ENCODE data around the gene LMX1B.
A peak's percentile ranks its signal among the peaks of the same experiment; 100 is the strongest.

Gene LMX1B

DNA sequence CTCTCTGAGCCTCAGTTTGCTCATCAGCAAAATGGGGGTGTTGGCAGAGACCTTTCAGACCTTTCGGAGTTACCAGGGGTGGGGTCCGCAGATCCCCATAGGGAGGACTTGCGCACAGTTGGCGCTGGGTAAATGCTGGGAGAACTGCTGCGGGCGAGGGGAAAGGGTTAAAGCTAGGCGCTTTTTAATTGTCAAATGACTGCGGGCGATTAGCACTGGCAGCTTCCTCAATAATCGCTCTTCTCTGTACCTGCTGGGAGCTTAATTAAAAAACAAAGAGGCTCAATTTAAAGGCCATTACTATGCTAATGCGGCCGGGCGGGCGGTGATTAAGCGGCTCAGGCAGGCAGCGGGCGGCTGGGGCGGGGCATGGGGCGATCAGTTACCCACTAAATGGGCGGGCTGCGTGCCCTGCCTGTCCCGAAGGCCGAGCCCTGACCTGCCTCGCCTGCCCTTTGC lies 63.0 kb downstream of the LMX1B start:
- DNase-seq (ENCODE audit: low read depth, low spot score): no peak

DNA sequence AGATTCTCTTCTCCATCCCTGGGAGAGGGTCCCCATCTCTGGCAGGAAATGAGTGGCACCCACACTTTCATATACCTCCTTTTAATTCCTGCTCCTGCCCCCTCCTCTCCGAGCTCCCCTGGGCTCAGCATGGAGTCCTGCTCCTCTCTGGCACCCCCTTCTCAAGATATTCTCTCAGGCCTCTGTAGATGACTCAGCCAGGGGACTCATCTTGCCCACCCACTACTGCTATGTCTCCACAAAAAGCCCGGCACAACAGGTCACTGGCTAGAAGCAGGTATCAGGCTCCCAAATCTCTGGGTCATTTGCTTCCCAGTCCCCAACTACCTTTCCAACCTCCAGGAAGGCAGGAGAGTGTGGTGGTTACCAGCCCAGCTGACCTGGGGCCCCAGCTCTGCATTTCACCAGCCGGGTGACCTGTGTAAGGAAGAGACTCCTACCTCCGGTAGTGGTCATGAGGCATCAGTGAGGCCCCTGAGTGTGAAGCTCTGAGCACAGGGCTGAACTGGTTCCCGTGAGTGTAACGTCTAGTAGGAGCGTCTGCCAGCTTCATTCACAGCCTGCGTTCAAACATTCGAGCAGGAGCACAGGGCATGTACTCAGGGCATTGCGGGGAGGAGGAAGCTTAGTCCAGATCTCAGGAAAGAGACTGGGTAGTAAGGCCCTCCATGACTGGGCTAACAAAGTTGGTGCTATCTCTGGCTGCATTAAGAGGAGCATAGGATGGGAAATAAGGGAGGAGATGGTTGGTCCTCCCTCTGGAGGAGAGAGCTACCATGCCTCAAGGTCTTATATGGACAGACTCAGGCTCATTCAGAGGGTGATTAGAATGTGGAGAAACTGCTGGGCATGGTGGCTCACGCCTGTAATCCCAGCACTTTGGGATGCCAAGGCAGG lies 63.7 kb downstream of the LMX1B start:
- no peak for DNase-seq (ENCODE audit: low read depth, low spot score)

GRCh38 chr9:126678989-126679388 lies 65.3 kb downstream of the LMX1B start:
- no peak for DNase-seq (ENCODE audit: low read depth, low spot score)

DNA sequence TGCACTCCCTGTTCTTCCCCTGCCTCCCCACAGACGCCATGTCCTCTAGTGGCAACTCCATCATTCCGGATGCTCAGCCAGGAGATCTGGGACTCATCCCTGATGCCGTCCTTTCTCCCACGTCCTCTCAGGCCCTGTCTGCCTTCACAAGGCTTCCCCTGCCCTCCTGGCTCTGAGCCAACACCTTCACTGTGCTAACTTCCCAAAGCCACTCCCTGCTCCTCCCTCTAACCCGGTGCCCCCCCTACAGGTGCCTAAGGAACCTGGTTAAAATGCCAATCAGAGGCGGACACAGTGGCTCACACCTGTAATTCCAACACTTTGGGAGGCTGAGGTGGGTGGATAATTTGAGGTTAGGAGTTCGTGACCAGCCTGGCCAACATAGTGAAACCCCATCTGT lies 67.6 kb downstream of the LMX1B start:
- no peak for DNase-seq (ENCODE audit: low read depth, low spot score)

DNA sequence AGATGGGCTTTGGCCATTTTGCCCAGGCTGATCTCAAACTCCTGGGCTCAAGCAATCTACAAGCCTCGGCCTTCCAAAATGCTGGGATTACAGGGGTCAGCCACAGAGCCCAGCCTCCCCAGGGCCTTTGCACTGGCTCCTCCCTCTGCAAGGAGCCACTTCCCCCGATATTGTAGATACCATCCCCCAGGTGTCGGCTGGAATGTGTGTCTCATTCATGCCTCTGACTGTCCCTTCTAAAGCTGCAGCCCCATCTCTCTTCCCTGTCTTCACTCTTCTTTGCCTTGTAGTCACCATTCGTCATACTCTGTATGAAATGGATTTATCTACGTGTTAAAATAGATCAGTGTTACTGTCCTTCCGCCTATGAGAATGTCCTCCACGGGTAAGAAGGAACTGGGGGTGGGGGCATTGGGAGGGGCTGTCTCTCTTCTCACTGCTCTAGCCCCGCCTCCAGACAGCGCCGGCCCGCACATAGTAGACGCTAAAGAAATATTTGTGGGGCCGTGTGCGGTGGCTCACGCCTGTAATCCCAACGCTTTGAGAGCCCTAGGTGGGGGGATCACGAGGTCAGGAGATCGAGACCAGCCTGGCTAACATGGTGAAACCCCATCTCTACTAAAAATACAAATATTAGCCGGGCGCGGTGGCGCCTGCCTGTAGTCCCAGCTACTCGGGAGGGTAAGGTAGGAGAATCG lies 68.5 kb downstream of the LMX1B start:
- no peak for DNase-seq (ENCODE audit: low read depth, low spot score)

GRCh38 chr9:126682928-126683697 lies 69.4 kb downstream of the LMX1B start:
- no peak for DNase-seq (ENCODE audit: low read depth, low spot score)

DNA sequence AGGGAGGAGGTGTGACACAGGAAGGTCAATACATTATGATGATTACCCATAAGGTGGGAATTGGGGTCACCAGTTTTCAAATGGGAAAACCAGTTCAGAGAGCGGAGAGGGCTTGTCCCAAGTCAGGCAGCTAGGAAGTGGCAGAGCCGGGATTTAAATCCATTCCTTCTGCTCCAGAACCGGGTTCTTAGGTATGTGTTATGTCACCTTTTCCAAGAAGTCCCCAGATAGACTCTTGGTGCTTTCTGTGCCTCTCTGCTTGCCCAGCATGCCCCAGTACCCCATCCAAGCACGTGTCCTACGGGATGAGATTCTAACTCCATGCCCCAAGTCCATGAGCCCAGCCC lies 69.9 kb downstream of the LMX1B start:
- DNase-seq (ENCODE audit: low read depth, low spot score): no peak

DNA sequence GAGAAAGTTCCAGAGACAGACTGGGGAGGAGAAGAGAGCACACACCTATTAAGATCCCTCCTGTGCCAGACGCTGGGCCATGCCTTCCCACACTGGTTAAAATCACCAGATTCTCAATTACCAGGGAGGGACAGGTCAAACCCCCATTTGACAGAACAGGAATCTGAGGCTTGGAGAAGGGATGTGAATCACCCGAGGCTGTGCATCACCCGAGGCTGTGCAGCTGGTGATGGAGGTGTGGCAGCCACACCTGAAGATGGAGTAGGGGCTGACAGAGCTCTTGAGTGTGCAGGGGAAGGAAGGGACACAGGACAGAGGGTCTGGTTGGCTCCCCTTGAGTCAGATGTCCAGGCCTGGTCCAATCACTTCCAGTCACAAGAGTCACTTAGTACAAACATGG lies 70.6 kb downstream of the LMX1B start:
- no peak for DNase-seq (ENCODE audit: low read depth, low spot score)

GRCh38 chr9:126684965-126685465 lies 71.3 kb downstream of the LMX1B start:
- no peak for DNase-seq (ENCODE audit: low read depth, low spot score)

GRCh38 chr9:126687930-126688461 lies 74.3 kb downstream of the LMX1B start:
- no peak for DNase-seq (ENCODE audit: low read depth, low spot score)

GRCh38 chr9:126688617-126689016 lies 74.9 kb downstream of the LMX1B start:
- DNase-seq (ENCODE audit: low read depth, low spot score): no peak

- DNase-seq (ENCODE audit: low read depth, low spot score): no peak
These were observed 75.5 kb downstream of the LMX1B start for GRCh38 chr9:126689027-126689825.

- DNase-seq (ENCODE audit: low read depth, low spot score): peak; percentile 18
These were observed 76.8 kb downstream of the LMX1B start for GRCh38 chr9:126690431-126691051.

DNA sequence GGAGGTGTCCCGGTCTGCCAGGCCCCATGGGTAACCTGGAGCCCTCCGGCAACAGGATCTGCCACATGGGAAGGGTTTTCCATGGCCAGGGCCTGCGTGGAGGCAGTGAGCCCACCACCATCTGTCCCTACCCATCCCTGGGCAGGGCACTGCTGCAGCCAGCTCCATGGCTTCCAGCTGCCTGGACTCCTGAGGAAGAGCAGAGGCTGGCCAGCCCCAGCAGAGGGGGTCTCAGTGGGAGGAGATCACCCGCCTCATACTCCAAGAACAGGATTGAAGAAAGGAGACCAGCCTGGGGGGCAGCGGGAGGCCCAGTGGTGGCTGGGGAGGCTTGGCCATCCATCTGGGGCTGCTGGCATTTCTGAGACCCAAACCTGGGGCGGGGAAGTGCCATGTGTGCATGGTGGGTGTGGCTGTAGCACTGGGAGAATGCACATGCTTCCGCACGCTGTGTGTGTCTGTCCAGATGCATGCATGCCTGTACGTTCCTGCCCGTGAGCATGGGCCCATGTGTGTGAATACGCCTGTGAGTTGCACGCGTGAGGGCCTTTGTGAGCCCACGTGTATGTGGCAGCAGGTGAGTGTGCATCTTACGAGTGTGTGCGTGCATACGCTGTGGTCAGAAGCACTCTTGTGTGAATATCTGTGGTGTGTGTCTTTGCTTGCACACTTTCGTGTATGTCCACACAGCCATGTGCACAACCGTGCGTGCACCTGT lies 78.5 kb downstream of the LMX1B start:
- no peak for DNase-seq (ENCODE audit: low read depth, low spot score)

DNA sequence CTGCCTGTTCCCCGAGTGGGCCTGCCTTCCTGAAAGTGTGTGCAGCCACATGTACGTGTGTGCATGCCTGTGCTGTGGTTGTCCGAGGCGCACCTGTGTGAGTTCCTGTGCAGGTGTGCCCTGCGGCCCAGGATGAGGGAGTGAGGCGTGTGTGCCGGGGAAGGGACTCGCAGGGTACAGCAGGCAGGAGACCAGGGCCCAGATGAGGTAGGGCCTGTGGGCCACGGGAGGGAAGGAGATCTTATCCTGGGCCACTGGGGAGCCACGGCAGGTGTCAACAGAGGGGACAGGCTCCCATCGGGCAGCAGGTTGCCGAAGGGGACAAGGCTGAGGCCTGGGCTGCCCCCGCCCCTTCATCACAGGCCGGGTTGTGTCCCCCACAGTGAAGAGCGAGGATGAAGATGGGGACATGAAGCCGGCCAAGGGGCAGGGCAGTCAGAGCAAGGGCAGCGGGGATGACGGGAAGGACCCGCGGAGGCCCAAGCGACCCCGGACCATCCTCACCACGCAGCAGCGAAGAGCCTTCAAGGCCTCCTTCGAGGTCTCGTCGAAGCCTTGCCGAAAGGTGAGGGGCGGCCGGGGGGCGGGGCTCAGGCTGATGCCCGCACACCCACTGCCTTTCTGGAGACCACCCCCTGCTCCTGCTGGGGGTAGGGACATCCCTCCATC lies 79.2 kb downstream of the LMX1B start:
- no peak for DNase-seq (ENCODE audit: low read depth, low spot score)

GRCh38 chr9:126693428-126693944 lies 79.8 kb downstream of the LMX1B start:
- no peak for DNase-seq (ENCODE audit: low read depth, low spot score)

- no peak for DNase-seq (ENCODE audit: low read depth, low spot score)
These were observed 80.7 kb downstream of the LMX1B start for GRCh38 chr9:126694206-126695081.

GRCh38 chr9:126695186-126695585 lies 81.5 kb downstream of the LMX1B start:
- no peak for DNase-seq (ENCODE audit: low read depth, low spot score)
